CD1c-positive myeloid dendritic cell (primary cell): Measurements from ENCODE around the gene ZNRF1.
A peak's percentile ranks its signal among the peaks of the same experiment; 100 is the strongest.

Source experiments
- DNase-seq: peaks from one replicate; pipeline ENCODE4 v3.0.0-alpha.2; 2016; ENCODE audit errors: extremely low spot score

Gene ZNRF1

DNA sequence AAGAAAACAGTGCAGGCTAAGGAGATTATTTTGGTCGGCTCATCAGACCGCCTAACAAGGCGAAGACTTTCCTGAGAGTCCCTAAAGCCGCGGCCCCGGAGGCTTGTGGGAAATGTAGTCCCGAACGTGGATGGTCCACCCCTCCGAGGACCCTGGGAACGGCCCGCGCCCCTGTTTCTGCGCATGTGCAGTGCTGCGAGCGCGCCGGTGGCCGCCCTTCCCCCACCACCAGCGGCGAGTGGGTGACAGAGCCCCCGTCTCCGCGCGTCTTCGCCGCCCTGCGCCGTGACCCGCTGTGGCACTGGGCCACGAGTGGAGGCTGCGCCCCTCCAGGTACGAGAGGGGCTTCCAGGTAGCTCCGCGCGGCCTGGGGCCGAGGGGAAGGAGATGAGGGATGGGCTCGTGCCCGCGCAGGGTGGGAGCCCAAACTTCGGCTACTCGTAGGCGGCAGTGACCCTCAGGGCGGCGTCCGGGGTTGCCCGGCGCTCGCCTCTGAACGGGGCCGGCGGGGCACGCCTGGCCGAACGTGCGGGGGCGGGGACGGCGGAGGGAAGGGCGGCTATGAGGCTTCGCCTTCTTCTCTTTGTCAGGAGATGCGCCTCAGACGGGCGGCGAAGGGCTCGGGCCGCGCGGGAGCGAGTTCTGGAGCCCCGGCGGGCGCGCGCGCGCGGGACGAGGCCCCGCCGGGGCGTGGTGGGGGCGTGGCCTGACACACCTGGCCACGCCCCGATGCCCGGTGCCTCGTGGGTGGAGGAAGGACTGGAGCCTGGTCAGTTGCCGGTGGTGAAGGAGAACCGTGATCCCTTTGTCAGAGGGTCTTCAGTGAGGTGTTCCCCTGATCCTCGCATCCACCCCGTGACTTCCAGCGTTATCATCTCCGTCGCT lies 149.7 kb downstream of the ZNRF1 start, which contains the start of gene ZFP1:
ZFP1 (plus strand) TSS at position 214 of the 885 bp plus-strand sequence. CDS start 4,428 bp downstream, outside the sequence.
- peak; percentile 94 for DNase-seq

- no peak for DNase-seq
These were observed 153.0 kb downstream of the ZNRF1 start for GRCh38 chr16:75151798-75152197.

DNA sequence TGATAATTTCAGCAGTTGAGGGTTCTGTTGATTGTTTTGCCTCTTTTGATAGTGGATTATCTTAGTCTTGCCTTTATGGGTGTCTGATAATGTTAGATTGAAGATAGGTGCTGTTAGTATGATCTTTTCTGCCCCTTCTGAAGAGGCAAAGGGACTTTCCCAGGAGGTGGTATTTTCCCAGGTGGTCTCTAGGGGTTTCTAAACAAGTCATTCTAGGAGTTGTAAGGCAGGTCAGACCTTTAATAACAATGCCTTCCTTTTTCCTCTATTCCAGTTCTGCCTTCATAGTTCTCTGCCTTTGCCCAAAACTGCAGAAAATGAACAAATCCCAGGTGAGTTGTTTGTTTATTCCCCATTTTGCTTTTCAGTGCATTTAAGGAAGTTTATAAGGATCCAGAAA lies 153.8 kb downstream of the ZNRF1 start:
- no peak for DNase-seq

- DNase-seq: no peak
These were observed 161.6 kb downstream of the ZNRF1 start for GRCh38 chr16:75160386-75160785.
